ENCODE data around the gene RBM14.

RBM14 gene

DNA sequence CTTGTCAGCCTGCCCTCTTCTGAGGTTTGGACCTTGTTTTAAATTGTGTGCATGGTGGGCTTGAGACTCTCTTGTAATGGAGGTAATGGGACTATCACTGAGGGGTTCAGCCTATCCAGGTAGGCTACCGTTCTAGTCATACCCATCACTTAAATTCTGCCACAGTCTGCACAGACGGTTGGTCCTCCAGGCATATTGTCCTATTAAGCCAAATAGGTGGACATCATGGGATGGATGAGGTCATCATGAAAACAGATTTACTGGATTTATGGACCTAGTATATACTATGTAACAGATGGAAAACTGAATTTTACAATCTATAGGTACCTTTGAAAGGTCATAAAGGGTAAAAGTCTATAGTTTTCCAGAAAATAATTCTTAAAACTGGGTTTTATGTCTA is 12.9 kb downstream of the RBM14 start:
- H3K36me3 ChIP-seq (ENCODE audit: insufficient read depth, low read length) = peaks cover 97% of the 10 kb centered on the region
- H3K4me1 ChIP-seq (ENCODE audit: insufficient read depth, low read length, severe bottlenecking) = no peaks in the 10 kb centered on the region
- no peak overlapping the region for H3K4me2 ChIP-seq (ENCODE audit: low read length)
- no peaks in the 10 kb centered on the region for H3K9me2 ChIP-seq (ENCODE audit: low read depth, low read length)
- H4K20me1 ChIP-seq (ENCODE audit: insufficient read depth, low read length) = no peaks in the 10 kb centered on the region
- no peak overlapping the region for H3K9ac ChIP-seq (ENCODE audit: low read length)
- no peaks in the 10 kb centered on the region for H3K9me3 ChIP-seq (ENCODE audit: low read length)
- H3F3A ChIP-seq (ENCODE audit: insufficient read depth, low read length) = peaks cover 4% of the 10 kb centered on the region; the same call in 1 of the 2 replicates
- H3K4me3 ChIP-seq (ENCODE audit: low read depth, low read length, poor library complexity, severe bottlenecking) = no peak overlapping the region
- no peaks in the 10 kb centered on the region for H3K27me3 ChIP-seq (ENCODE audit: insufficient read depth, low read length)
- H3K79me2 ChIP-seq (ENCODE audit: insufficient read depth, low read length) = peaks cover 75% of the 10 kb centered on the region
- H2AFZ ChIP-seq (ENCODE audit: low read length) = no peak overlapping the region
- no peak overlapping the region for H3K27ac ChIP-seq (ENCODE audit: low read depth, low read length, poor library complexity, severe bottlenecking)
- TF ChIP-seq, protein P1, sequence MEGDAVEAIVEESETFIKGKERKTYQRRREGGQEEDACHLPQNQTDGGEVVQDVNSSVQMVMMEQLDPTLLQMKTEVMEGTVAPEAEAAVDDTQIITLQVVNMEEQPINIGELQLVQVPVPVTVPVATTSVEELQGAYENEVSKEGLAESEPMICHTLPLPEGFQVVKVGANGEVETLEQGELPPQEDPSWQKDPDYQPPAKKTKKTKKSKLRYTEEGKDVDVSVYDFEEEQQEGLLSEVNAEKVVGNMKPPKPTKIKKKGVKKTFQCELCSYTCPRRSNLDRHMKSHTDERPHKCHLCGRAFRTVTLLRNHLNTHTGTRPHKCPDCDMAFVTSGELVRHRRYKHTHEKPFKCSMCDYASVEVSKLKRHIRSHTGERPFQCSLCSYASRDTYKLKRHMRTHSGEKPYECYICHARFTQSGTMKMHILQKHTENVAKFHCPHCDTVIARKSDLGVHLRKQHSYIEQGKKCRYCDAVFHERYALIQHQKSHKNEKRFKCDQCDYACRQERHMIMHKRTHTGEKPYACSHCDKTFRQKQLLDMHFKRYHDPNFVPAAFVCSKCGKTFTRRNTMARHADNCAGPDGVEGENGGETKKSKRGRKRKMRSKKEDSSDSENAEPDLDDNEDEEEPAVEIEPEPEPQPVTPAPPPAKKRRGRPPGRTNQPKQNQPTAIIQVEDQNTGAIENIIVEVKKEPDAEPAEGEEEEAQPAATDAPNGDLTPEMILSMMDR (IDR thresholded peaks at IDR 0.05; ENCODE audit: low read length) = no peak
- no peak for TF ChIP-seq EZH2 (IDR thresholded peaks at IDR 0.05; ENCODE audit: borderline replicate concordance, low read length)

DNA sequence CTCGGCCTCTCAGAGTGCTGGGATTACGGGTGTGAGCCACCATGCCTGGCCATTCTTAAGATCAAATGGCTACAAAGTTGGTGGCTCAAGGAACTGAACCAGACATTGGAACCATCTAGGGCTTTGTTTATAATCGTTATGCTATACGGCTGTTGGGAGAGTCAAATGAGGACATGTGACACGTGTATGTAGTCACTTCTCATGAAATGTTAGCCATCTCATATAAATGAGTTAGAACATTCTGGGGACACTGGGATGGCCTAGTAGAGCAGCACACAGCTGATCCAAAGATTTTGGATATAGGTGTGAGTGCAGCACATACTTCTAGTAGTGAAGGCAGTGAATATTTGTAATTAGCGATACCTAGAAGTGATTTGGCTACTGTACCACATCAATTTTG is 15.5 kb downstream of the RBM14 start:
- Histone ChIP-seq H3K36me3 (ENCODE audit: insufficient read depth, low read length) (peaks cover 95% of the 10 kb centered on the region), H3K27ac (ENCODE audit: low read depth, low read length, poor library complexity, severe bottlenecking) (no peak overlapping the region), H2AFZ (ENCODE audit: low read length) (no peak overlapping the region), H3K4me3 (ENCODE audit: low read depth, low read length, poor library complexity, severe bottlenecking) (no peak overlapping the region), H3K27me3 (ENCODE audit: insufficient read depth, low read length) (no peaks in the 10 kb centered on the region), H3F3A (ENCODE audit: insufficient read depth, low read length) (peaks cover 17% of the 10 kb centered on the region), H3K79me2 (ENCODE audit: insufficient read depth, low read length) (peaks cover 58% of the 10 kb centered on the region), H3K4me2 (ENCODE audit: low read length) (no peak overlapping the region), H3K9me2 (ENCODE audit: low read depth, low read length) (no peaks in the 10 kb centered on the region), H3K9me3 (ENCODE audit: low read length) (no peaks in the 10 kb centered on the region), H4K20me1 (ENCODE audit: insufficient read depth, low read length) (no peaks in the 10 kb centered on the region), H3K9ac (ENCODE audit: low read length) (no peak overlapping the region), H3K4me1 (ENCODE audit: insufficient read depth, low read length, severe bottlenecking) (peaks cover 5% of the 10 kb centered on the region)
- TF ChIP-seq, protein P1 (IDR thresholded peaks at IDR 0.05; ENCODE audit: low read length) = no peak
- no peak for TF ChIP-seq EZH2 (IDR thresholded peaks at IDR 0.05; ENCODE audit: borderline replicate concordance, low read length)

DNA sequence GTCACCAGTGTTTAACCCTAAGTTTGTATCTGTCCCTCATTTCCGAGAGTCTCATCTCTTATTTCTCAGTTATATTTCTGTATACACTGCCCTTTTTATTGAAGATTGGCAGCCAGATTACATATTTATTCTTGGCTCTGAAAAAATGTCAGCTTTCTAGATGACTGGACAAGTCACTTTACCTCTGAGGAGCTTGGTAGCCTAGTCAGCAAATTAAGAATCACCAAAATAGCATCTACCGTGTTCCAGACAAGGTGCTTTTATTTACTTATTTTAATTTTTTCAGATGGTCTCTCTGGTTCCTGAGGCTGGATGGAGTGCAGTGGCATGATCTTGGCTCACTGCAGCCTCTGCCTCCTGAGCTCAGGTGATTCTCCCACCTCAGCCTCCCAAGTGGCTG is 16.5 kb downstream of the RBM14 start:
- Histone ChIP-seq H3K36me3 (ENCODE audit: insufficient read depth, low read length) (peaks cover 86% of the 10 kb centered on the region), H3K79me2 (ENCODE audit: insufficient read depth, low read length) (peaks cover 53% of the 10 kb centered on the region), H3K4me1 (ENCODE audit: insufficient read depth, low read length, severe bottlenecking) (peaks cover 16% of the 10 kb centered on the region), H3K9ac (ENCODE audit: low read length) (no peak overlapping the region), H4K20me1 (ENCODE audit: insufficient read depth, low read length) (no peaks in the 10 kb centered on the region), H3K27me3 (ENCODE audit: insufficient read depth, low read length) (no peaks in the 10 kb centered on the region), H3K9me3 (ENCODE audit: low read length) (no peaks in the 10 kb centered on the region), H3K9me2 (ENCODE audit: low read depth, low read length) (no peaks in the 10 kb centered on the region), H3K27ac (ENCODE audit: low read depth, low read length, poor library complexity, severe bottlenecking) (no peak overlapping the region), H3F3A (ENCODE audit: insufficient read depth, low read length) (peaks cover 25% of the 10 kb centered on the region), H3K4me2 (ENCODE audit: low read length) (no peak overlapping the region), H3K4me3 (ENCODE audit: low read depth, low read length, poor library complexity, severe bottlenecking) (no peak overlapping the region), H2AFZ (ENCODE audit: low read length) (no peak overlapping the region)
- no peak for TF ChIP-seq EZH2 (IDR thresholded peaks at IDR 0.05; ENCODE audit: borderline replicate concordance, low read length)
- TF ChIP-seq, protein P1 (IDR thresholded peaks at IDR 0.05; ENCODE audit: low read length) = no peak
